Activated CD4-positive, alpha-beta T cell treated with anti-CD3 and anti-CD28 coated beads, Interleukin-2, amount 10 ng/mL, durations not matched to agents 7 days and 5 days (primary cell): ENCODE data around the gene SRGAP3. TPM values are rescaled to one million over a fixed set of nuclear protein-coding genes. Genes with fewer than 3 reads are reported as not detected.

Experiments
- CTCF ChIA-PET: fragments of 350-600 bp; sonication (Branson Sonifier 250); formaldehyde crosslinking; loops from one replicate; lab custom pipeline; 2021; ENCODE audit warnings: antibody characterized with exemption; lab: Charles Lee
- POLR2A ChIA-PET: fragments of 350-600 bp; sonication (Branson Sonifier 250); formaldehyde crosslinking; loops from one replicate; lab custom pipeline; 2021; ENCODE audit warnings: antibody characterized with exemption; lab: Charles Lee
- DNase-seq: peaks from one replicate; pipeline ENCODE4 v3.0.0-alpha.2; 2020
- H3K27ac Mint-ChIP-seq: one replicate; pipeline ENCODE4 v1.8.0; 2021; ENCODE audit warnings: mild to moderate bottlenecking, moderate library complexity, mixed read lengths
- H3K27me3 Mint-ChIP-seq: one replicate; pipeline ENCODE4 v1.8.0; 2021; ENCODE audit warnings: mixed read lengths
- H3K36me3 Mint-ChIP-seq: one replicate; pipeline ENCODE4 v1.8.0; 2021; ENCODE audit warnings: low read depth, mixed read lengths
- H3K4me1 Mint-ChIP-seq: one replicate; pipeline ENCODE4 v1.8.0; 2021; ENCODE audit warnings: mixed read lengths
- H3K4me3 Mint-ChIP-seq: one replicate; pipeline ENCODE4 v1.8.0; 2021; ENCODE audit warnings: mild to moderate bottlenecking, moderate library complexity, mixed read lengths
- H3K9me3 Mint-ChIP-seq: one replicate; pipeline ENCODE4 v1.8.0; 2021; ENCODE audit warnings: mixed read lengths
- total RNA-seq, 2 experiments: library from RNA; stranded (reverse); gene quantifications; one replicate each; pipeline ENCODE4 v1.2.3, GENCODE V29; 2021

SRGAP3 gene
- total RNA-seq, 2 experiments from 2014 or later: 3.2 to 4.0 TPM

DNA sequence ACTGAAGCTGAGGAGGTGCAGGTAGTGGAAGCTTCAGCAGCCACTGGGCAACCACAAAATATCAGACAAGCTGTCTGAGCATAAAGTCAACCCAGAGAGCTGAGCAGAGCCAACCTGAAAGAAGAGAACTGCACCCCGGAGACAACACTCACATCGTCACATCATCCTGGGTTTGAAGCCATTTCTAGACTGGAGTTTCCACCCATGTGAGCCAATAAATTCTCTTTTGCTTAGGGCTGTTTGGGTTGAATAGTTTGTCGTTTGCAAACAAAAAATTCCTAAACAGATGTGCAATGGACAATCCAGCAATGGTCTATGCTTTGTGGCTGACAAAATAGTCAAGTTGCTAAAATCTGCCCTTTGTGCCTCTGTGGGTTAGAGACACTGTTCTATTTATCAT, 270.9 kb downstream of the SRGAP3 start:
- H3K4me1 Mint-ChIP-seq: no peaks in the 10 kb centered on the region

DNA sequence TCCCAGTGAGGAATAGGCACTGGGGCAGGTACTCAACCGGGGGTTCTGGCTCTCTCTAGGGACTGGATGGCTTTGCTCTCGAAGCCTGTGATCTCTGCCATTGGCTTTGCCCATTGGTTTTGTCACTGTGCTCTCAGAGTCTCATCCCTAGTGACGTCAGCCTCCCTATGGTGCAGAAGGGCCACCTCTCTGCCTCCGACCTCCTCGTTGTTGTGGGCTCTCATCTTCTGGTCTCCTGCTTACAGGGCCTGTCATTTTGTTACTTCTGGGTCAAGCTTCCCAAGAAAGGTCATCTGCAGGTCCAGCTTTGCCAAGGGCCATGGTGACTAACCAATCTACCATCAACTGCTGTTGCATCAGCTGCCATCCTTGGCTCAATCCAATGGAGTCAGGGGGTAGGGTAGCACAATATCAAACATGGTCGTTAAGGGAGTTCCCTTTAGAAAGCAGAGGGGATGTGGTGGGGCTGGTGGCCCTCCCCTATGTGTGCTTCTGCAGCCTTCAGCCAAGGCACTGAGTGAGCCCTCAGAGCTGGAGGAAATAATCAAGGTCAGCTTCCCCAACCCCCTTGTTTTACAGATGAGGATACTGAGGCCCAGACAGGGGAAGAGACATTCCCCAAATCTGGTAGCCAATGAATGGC, 272.8 kb downstream of the SRGAP3 start:
- peaks cover 7% of the 10 kb centered on the region for H3K27me3 Mint-ChIP-seq
- H3K4me1 Mint-ChIP-seq: no peaks in the 10 kb centered on the region
- no peak overlapping the region for H3K27ac Mint-ChIP-seq
- ChIA-PET CTCF (interaction anchor here (0.6 to 1.8 kb wide), 3 partner anchors 10 to 325 kb away, joined by 3 to 6 read pairs (median 3); no protein-coding TSS in a partner anchor), POLR2A (no interaction called here)
- H3K4me3 Mint-ChIP-seq: no peak overlapping the region
- H3K36me3 Mint-ChIP-seq: no peaks in the 10 kb centered on the region
- H3K9me3 Mint-ChIP-seq: no peaks in the 10 kb centered on the region
- DNase-seq: no peak

More for the DNA sequence above, 270.9 kb downstream of the SRGAP3 start:
- ChIA-PET CTCF (interaction anchor here (0.9 to 1.6 kb wide), 2 partner anchors 10 to 321 kb away, joined by 3 read pairs; no protein-coding TSS in a partner anchor), POLR2A (no interaction called here)
- no peak overlapping the region for H3K4me3 Mint-ChIP-seq
- no peaks in the 10 kb centered on the region for H3K9me3 Mint-ChIP-seq
- no peak overlapping the region for H3K27ac Mint-ChIP-seq
- DNase-seq: no peak
- peaks cover 11% of the 10 kb centered on the region for H3K27me3 Mint-ChIP-seq
- H3K36me3 Mint-ChIP-seq: no peaks in the 10 kb centered on the region

DNA sequence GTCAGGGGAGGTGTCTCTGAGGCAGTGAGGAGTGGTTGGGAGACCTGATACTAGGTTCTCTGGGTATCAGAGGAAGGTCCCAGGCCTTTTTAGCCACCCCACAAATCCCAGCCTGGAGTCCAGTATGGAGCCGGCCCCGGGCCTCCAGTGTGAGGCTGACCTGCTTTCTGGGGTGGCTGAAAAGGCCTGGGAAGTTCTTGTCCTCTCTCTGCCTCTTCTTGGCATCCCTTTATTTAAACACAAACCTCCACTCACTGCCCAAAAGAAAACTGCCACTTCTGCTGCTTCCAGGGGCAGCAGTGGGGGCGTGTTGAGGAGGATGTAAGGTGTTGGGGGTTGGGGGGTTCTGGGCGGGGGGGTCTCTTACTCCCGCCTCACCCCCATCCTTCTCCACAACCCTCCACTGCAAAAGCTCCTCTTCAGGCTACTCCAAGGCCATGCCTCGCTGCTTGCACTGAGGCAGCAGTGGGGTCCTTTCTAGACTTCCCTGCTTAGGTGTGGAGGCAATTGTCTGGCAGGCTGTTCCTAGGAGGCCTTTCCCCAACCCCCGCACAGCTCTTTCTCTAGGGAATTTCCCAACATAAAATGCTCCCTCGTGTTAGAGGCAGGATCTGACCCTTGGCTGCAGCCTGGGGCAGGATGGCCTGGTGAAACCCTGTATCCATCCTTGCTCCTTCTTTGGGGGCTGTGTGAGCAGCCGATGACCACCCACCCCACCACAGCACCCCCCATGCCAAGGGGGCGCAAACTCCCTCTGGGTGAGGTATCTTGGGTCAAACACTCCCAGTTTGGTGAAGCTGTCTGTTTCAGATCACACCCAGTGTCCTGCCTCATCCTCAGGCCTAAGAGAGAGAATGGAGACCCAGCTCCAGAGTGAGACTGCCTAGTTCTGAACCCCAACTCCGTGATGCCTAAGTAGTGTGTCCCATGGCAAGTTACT, 274.1 kb downstream of the SRGAP3 start:
- Mint-ChIP-seq H3K27me3 (peaks cover 10% of the 10 kb centered on the region), H3K27ac (no peak overlapping the region), H3K9me3 (no peaks in the 10 kb centered on the region), H3K36me3 (no peaks in the 10 kb centered on the region), H3K4me1 (peaks cover 5% of the 10 kb centered on the region), H3K4me3 (no peak overlapping the region)
- no peak for DNase-seq
- CTCF ChIA-PET: interaction anchor here (0.6 to 1.8 kb wide), 3 partner anchors 11 to 326 kb away, joined by 3 to 6 read pairs (median 3); no protein-coding TSS in a partner anchor
- POLR2A ChIA-PET: no interaction called here

DNA sequence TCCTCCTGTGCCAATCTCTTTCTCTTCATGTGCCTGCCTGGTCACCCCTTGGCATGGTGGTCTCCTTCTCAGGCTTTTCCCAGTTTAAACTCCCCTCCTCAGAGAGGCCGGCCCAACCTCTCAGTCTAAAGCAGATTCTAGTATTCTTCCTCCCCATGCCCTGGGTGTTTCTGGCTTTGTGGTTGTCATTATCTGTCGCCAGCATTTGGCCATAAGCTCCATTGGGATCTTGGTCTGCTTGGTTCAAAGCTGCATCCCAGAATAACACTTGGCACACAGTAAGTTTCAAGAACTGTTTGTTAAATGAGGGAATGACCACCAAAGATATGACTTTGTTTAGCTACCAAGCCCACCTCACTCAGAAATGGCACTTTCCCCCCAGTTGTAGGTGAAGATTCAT, 275.0 kb downstream of the SRGAP3 start:
- H3K4me3 Mint-ChIP-seq: no peak overlapping the region
- H3K9me3 Mint-ChIP-seq: no peaks in the 10 kb centered on the region
- POLR2A ChIA-PET: no interaction called here
- H3K27ac Mint-ChIP-seq: no peak overlapping the region
- peaks cover 5% of the 10 kb centered on the region for H3K4me1 Mint-ChIP-seq
- peaks cover 8% of the 10 kb centered on the region for H3K27me3 Mint-ChIP-seq
- DNase-seq: no peak
- CTCF ChIA-PET: no interaction called here
- H3K36me3 Mint-ChIP-seq: no peaks in the 10 kb centered on the region

DNA sequence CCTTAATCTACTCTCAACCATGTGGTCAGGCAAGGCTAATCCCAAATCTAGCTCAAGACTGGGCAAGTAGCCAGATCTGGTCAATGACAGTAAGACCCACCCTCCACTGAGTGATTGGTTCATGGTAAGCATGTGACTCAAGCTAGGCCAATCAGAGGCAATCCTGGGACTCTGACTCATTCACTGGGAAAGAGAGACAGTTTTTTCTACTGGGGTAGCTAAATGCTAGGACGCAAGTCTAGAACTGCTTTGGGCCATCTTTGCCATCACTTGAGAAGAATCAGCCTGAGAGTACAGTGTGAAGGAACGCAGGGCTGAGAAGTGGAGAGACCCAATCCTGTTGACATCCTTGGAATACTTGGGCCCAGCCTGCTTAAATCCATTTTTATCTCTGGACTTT, 276.8 kb downstream of the SRGAP3 start:
- Mint-ChIP-seq H3K9me3 (no peaks in the 10 kb centered on the region), H3K27me3 (peaks cover 19% of the 10 kb centered on the region), H3K4me3 (no peak overlapping the region), H3K36me3 (no peaks in the 10 kb centered on the region), H3K27ac (no peak overlapping the region), H3K4me1 (peaks cover 5% of the 10 kb centered on the region)
- POLR2A ChIA-PET: no interaction called here
- DNase-seq: no peak
- CTCF ChIA-PET: interaction anchor here (2.3 to 2.4 kb wide), 2 partner anchors 15 to 329 kb away, joined by 11 to 12 read pairs; no protein-coding TSS in a partner anchor

DNA sequence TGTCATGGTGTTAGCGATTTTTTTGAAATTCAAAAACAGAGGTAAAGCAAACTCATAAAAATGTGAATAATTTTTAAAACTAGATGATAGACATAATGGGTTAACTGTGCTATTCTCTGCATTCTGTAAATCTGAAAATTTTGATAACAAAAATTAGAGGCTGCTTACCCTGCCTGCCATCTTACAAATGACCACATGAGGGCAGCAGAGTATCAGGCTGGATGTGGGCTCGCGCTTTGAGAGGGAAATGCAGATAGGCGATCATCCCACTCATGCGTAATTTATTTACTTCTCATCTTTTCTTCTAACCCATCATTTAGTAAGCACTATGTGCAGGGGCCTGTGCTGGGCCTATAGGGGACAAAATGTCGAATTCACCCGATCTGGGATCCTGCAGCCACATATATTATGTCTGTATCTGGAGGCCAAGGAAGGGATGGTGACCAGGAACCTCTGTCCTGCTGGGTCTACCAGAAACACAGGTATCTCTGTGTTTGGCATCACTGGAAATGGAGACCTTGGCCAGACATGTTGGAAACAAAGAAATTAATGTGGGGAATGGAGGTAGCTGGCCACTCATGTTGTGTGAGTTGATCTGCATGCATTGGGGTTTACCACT, 278.4 kb downstream of the SRGAP3 start:
- H3K4me3 Mint-ChIP-seq: no peak overlapping the region
- H3K9me3 Mint-ChIP-seq: no peaks in the 10 kb centered on the region
- ChIA-PET CTCF (interaction anchor here (0.6 to 2.4 kb wide), 3 partner anchors 17 to 331 kb away, joined by 3 to 12 read pairs (median 11); no protein-coding TSS in a partner anchor), POLR2A (no interaction called here)
- peaks cover 20% of the 10 kb centered on the region for H3K27me3 Mint-ChIP-seq
- peaks cover 5% of the 10 kb centered on the region for H3K4me1 Mint-ChIP-seq
- DNase-seq: peak; percentile 78
- no peak overlapping the region for H3K27ac Mint-ChIP-seq
- H3K36me3 Mint-ChIP-seq: no peaks in the 10 kb centered on the region

DNA sequence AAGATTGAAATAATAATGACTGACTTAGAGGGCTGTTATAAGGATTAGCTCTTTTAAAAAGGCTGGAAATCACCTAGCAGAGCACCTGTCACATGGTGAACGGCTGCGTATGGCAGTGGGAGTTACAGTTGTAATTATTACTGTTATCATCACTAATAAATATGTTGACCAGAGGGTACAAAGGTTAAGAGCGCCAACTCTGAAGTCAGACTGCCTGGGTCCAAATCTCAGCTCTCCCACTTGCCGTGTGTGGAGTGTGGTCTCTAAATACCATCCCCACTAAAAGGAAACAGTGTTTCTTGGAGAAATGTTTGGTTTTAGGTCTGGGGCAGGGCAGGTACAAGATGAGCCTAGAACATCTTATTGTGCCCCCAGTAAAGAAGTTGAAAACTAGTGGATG, 280.2 kb downstream of the SRGAP3 start:
- DNase-seq: no peak
- Mint-ChIP-seq H3K4me3 (no peak overlapping the region), H3K36me3 (no peaks in the 10 kb centered on the region), H3K9me3 (no peaks in the 10 kb centered on the region), H3K4me1 (peaks cover 6% of the 10 kb centered on the region), H3K27ac (no peak overlapping the region), H3K27me3 (peaks cover 20% of the 10 kb centered on the region)
- POLR2A ChIA-PET: no interaction called here
- CTCF ChIA-PET: interaction anchor here (1.1 to 1.5 kb wide), 2 partner anchors 19 to 333 kb away, joined by 4 to 6 read pairs; no protein-coding TSS in a partner anchor

DNA sequence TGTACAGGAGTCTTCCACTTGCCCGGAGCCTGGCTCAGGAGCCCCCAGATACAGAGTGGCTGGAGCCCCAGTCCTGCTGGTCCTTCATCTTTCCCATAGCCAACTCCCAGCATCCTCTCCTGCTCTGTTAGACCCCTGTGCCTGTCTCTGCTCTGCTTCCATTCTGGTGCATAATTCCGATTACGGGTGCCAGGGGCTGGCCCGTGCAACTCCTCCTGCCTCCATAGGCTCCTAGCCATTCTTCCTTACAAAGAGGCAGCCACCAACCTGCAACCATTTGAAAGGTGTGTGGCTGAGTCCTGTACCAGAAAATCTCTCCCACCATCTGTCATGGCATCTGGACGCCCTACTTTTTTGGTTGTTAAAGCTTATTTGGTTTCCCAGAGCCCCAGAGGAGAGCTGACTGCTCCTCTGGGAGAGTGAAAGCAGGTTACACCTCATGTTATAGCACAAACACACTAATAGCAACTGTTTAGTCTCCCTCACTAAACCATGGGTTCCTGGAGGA, 281.0 kb downstream of the SRGAP3 start:
- ChIA-PET CTCF (interaction anchor here (1.5 kb wide), 1 partner anchor 334 kb away, joined by 4 read pairs; no protein-coding TSS in a partner anchor), POLR2A (no interaction called here)
- Mint-ChIP-seq H3K36me3 (no peaks in the 10 kb centered on the region), H3K4me1 (peaks cover 14% of the 10 kb centered on the region), H3K4me3 (no peak overlapping the region), H3K9me3 (no peaks in the 10 kb centered on the region), H3K27ac (no peak overlapping the region), H3K27me3 (peaks cover 20% of the 10 kb centered on the region)
- DNase-seq: no peak

DNA sequence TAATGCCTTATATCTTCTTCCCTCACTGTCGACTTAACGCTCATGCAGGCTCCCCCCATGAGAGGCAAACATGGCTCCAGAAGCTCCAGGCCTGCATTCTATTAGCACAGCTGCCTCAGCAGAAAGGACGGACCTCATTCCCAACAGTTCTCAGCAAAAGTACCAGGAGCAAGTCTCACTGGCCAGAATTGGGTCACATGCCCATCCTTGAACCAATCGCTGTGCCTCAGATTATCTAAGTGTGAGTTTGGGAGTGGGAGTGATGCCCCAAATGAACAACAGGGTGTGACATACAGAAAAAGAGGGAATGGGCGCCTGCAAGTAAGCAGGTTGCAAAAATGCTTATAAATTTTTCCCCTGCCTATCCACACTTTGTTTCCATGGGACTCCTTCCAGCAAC, 281.9 kb downstream of the SRGAP3 start:
- POLR2A ChIA-PET: no interaction called here
- no peak for DNase-seq
- peaks cover 20% of the 10 kb centered on the region for H3K27me3 Mint-ChIP-seq
- peaks cover 21% of the 10 kb centered on the region for H3K4me1 Mint-ChIP-seq
- H3K4me3 Mint-ChIP-seq: no peak overlapping the region
- H3K36me3 Mint-ChIP-seq: no peaks in the 10 kb centered on the region
- CTCF ChIA-PET: interaction anchor here (1.5 to 2.5 kb wide), 2 partner anchors 21 to 335 kb away, joined by 4 to 7 read pairs; no protein-coding TSS in a partner anchor
- no peaks in the 10 kb centered on the region for H3K9me3 Mint-ChIP-seq
- no peak overlapping the region for H3K27ac Mint-ChIP-seq

DNA sequence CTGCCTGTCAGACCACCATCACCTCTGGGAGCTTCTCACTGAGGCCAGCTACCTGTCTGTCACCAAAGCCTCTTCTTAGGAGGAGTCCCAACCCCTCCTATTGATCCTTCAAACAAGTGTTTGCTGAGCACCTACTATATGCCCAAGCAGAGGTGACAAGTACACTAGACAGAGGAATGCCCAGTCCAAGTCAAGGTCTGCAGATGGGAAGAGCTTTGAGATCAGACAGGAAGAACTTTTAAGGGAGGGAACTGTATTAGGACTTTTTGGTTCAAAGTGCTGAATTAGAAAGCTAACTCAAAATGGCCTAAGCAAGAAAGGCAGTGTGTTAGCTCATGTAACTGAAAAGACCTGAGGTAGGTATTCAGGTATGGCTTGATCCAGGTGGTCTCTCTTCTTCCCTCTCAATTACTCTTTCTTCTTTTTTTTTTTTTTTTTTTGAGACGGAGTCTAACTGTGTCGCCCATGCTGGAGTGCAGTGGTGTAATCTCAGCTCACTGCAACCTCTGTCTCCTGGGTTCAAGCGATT, 282.6 kb downstream of the SRGAP3 start:
- Mint-ChIP-seq H3K4me1 (peaks cover 28% of the 10 kb centered on the region), H3K27ac (no peak overlapping the region), H3K36me3 (no peaks in the 10 kb centered on the region), H3K4me3 (no peak overlapping the region), H3K9me3 (no peaks in the 10 kb centered on the region), H3K27me3 (peaks cover 20% of the 10 kb centered on the region)
- DNase-seq: no peak
- CTCF ChIA-PET: interaction anchor here (0.8 to 2.5 kb wide), 3 partner anchors 21 to 336 kb away, joined by 4 to 7 read pairs (median 5); no protein-coding TSS in a partner anchor
- POLR2A ChIA-PET: no interaction called here

DNA sequence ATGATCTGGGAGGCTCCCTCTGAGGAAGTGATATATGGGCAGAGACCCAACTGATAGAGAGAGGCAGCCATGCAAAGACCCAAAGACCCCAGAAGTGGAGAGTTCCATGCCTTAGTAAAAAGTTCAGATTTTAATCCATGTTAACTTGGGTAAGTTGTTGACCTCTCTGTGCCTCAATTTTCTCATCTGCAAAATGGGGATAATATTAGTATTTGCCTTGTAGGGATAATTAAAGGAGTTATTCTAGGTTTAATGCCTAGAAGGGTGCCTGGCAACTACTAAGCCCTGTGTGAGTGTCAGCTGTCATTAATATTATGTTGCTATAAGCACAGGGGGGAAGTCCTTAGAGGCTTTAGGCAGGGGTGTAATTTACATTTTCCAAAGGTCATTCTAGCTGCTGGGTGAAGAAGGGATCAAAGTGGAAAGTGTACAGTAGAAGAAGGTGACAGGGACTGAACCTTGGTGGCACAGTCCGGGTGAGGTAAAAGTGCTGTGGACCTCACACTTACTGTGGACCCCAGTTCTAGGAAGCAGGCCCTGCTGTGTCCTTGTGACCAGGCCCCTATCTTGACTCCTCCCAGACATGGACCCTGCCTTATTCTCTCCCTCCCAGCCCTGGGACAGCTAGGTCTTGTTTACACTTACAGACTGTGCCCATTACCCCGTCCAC, 283.2 kb downstream of the SRGAP3 start:
- Mint-ChIP-seq H3K4me3 (no peak overlapping the region), H3K27ac (no peak overlapping the region), H3K36me3 (no peaks in the 10 kb centered on the region), H3K27me3 (peaks cover 20% of the 10 kb centered on the region), H3K9me3 (no peaks in the 10 kb centered on the region), H3K4me1 (peaks cover 32% of the 10 kb centered on the region)
- DNase-seq: no peak
- ChIA-PET CTCF (interaction anchor here (0.8 to 2.5 kb wide), 2 partner anchors 22 to 102 kb away, joined by 5 to 7 read pairs; no protein-coding TSS in a partner anchor), POLR2A (no interaction called here)
